ENCODE measurements around the gene SLC4A5.
"Not testable (repeated sequence)": the region's sequence is repeated elsewhere in the genome, so short reads cannot be mapped to it uniquely, and the experiment has no call there.

The SLC4A5 gene

GRCh38 chr2:74347742-74348141 lies 4.5 kb upstream of the SLC4A5 start:
- TF ChIP-seq ZFX (IDR thresholded peaks at IDR 0.05; ENCODE audit: borderline replicate concordance) (no peak), CTCF (IDR thresholded peaks at IDR 0.05) (no peak)
- H3K27ac ChIP-seq = no peak overlapping the region

GRCh38 chr2:74347303-74347702 lies 4.1 kb upstream of the SLC4A5 start:
- H3K27ac ChIP-seq = no peak overlapping the region
- TF ChIP-seq ZFX (IDR thresholded peaks at IDR 0.05; ENCODE audit: borderline replicate concordance) (no peak), CTCF (IDR thresholded peaks at IDR 0.05) (no peak)

- no peak overlapping the region for H3K27ac ChIP-seq
- no peak for TF ChIP-seq CTCF (IDR thresholded peaks at IDR 0.05)
- TF ChIP-seq ZFX (IDR thresholded peaks at IDR 0.05; ENCODE audit: borderline replicate concordance) = no peak
Observed at GRCh38 chr2:74345272-74345943, 2.2 kb upstream of the SLC4A5 start.

GRCh38 chr2:74336227-74336626 lies 7.0 kb downstream of the SLC4A5 start:
- H3K27ac ChIP-seq = not testable (repeated sequence)

- H3K27ac ChIP-seq = no peak overlapping the region
- TF ChIP-seq CTCF (IDR thresholded peaks at IDR 0.05) = peak; percentile 99
- no peak for TF ChIP-seq ZFX (IDR thresholded peaks at IDR 0.05; ENCODE audit: borderline replicate concordance)
Observed at GRCh38 chr2:74334931-74335333, 8.3 kb downstream of the SLC4A5 start.

- TF ChIP-seq ZFX (IDR thresholded peaks at IDR 0.05; ENCODE audit: borderline replicate concordance) (no peak), CTCF (IDR thresholded peaks at IDR 0.05) (no peak)
- no peak overlapping the region for H3K27ac ChIP-seq
Observed at GRCh38 chr2:74333896-74334586, 9.2 kb downstream of the SLC4A5 start.

- no peak overlapping the region for H3K27ac ChIP-seq
- TF ChIP-seq CTCF (IDR thresholded peaks at IDR 0.05) (peak; percentile 59), ZFX (IDR thresholded peaks at IDR 0.05; ENCODE audit: borderline replicate concordance) (no peak)
Observed at GRCh38 chr2:74333175-74333574, 10.0 kb downstream of the SLC4A5 start.

Data from 22Rv1 (cell line).